Heart right ventricle (tissue), 16 donors: ENCODE measurements around the gene MED29. TPM values are rescaled to one million over a fixed set of nuclear protein-coding genes. Genes with fewer than 3 reads are reported as not detected.

Source experiments
- ATAC-seq, 8 donors: fragments of 200-7000 bp; cut with Tn5 transposase; one replicate each; pipeline ENCODE4 v1.9.1; 2020; ENCODE audit warnings: mild to moderate bottlenecking in 8 of 8, moderate library complexity in 8 of 8, moderate number of reproducible peaks in 1 of 8
- DNase-seq, 2 donors: peaks; one replicate each; pipeline ENCODE4 v3.0.0-alpha.2; 2020
- H3K27ac ChIP-seq, 10 donors: fragments of 200-600 bp; sonication (generic) in 2 of 10; one replicate each; pipeline versions ENCODE4 v1.5.0 to v1.8.0; 2020 to 2022; ENCODE audit warnings: mild to moderate bottlenecking in 3 of 10
- H3K27me3 ChIP-seq, 7 donors: fragments of 200-600 bp; one replicate each; pipeline ENCODE4 v1.8.0; 2021 to 2022; ENCODE audit warnings: mild to moderate bottlenecking in 2 of 7
- H3K36me3 ChIP-seq, 9 donors: fragments of 200-600 bp; sonication (generic) in 1 of 9; one replicate each; pipeline versions ENCODE4 v1.5.0 to v1.8.0; 2020 to 2022; ENCODE audit warnings: mild to moderate bottlenecking in 2 of 9
- H3K4me1 ChIP-seq, 9 donors: fragments of 200-600 bp; sonication (generic) in 1 of 9; one replicate each; pipeline versions ENCODE4 v1.5.0 to v1.8.0; 2020 to 2022; ENCODE audit warnings: mild to moderate bottlenecking in 4 of 9
- H3K4me3 ChIP-seq, 10 donors: fragments of 200-600 bp; sonication (generic) in 2 of 10; one replicate each; pipeline versions ENCODE4 v1.5.0 to v1.8.0; 2020 to 2022; ENCODE audit warnings: mild to moderate bottlenecking in 7 of 10, moderate library complexity in 2 of 10
- H3K9me3 ChIP-seq, 11 donors: fragments of 200-600 bp in 10 of 11; sonication (generic) in 2 of 11; one replicate each; pipeline versions ENCODE4 v1.5.0 to v1.8.0; 2013 to 2022; ENCODE audit warnings: mild to moderate bottlenecking in 2 of 11, control low read depth in 1 of 11, moderate library complexity in 1 of 11
- CTCF ChIP-seq, 9 donors: fragments of 200-600 bp; sonication (generic) in 2 of 9; IDR thresholded peaks; one replicate each; pipeline versions ENCODE4 v1.5.0 to v1.8.0; 2021 to 2022; ENCODE audit warnings: antibody characterized with exemption in 9 of 9, mild to moderate bottlenecking in 5 of 9, moderate library complexity in 1 of 9
- WGBS, 2 donors: extraction: QIAGEN DNeasy Blood & Tissue Kit; methylation state at CpG; one replicate each; pipeline ENCODE4 v1.1.7; 2013; ENCODE audit warnings: inconsistent platforms in 1 of 2; 5-methylcytosine and 5-hydroxymethylcytosine counted together
- intact Hi-C, 10 donors: fragments of 100-400 bp; cut with DNase I; formaldehyde crosslinking; loops; one replicate each; pipeline versions ENCODE4 v1.11.1 to v1.14.2; 2022
- polyA plus RNA-seq, 2 donors: library from polyadenylated mRNA; stranded (reverse); fragments of 200-250 nt; gene quantifications; one replicate each; pipeline ENCODE4 v1.2.3, GENCODE V29; 2013
- total RNA-seq, 10 donors: library from RNA; stranded (reverse); fragmentation: NEBNext Ultra II Directional in 3 of 10; extraction: Animal tissue kit (Norgen Biotek cat#: 25700) in 3 of 10; gene quantifications; one replicate each; pipeline versions ENCODE4 v1.2.1 to v1.2.4, GENCODE V29; 2021 to 2023
- donor health status: Arrhythmogenic right ventricular cardiomyopathy.
- donor health status: ischemic (EF 13 %, LVEDD 7.1; RV severe dilation, severe dysfunction).
- donor health status: healthy with polysubstance abuse.
- donor health status: DM: no; HTN: yes; CAD: no.
- donor health status: DM: no; HTN: no; CAD: no.
- donor health status: ischemic (EF 25% LVEDD 6.9; RV normal size, moderate dysfunction).
- donor health status: ischemic (EF 25% LVEDD 5.7; RV mildly dilated, moderate dysfunction).
- donor health status: healthy.
- donor health status: DM: yes; HTN: yes; CAD: no.
- donor health status: Ischemic cardiomyopathy.
- donor health status: ischemic (EF 35%, LVEDD 5.7; RV mildly dilated, moderate dysfunction).
- donor health status: nonischemic (EF 11% LVEDD 7.7; RV severe dilation, severe dysfunction).
- donor health status: DM: yes; HTN: yes; CAD: no.
- donor health status: PGD.
- donor health status: ischemic (EF 29% LVEDD 5.4; RV normal size, mild dysfunction).
- donor health status: nonischemic (EF 23%, LVEDD 6.1; RV moderate dilation, normal function).

Gene MED29
- total and polyA plus RNA-seq, 12 donors: 16.2 to 32.3 (median 27.1) TPM

DNA sequence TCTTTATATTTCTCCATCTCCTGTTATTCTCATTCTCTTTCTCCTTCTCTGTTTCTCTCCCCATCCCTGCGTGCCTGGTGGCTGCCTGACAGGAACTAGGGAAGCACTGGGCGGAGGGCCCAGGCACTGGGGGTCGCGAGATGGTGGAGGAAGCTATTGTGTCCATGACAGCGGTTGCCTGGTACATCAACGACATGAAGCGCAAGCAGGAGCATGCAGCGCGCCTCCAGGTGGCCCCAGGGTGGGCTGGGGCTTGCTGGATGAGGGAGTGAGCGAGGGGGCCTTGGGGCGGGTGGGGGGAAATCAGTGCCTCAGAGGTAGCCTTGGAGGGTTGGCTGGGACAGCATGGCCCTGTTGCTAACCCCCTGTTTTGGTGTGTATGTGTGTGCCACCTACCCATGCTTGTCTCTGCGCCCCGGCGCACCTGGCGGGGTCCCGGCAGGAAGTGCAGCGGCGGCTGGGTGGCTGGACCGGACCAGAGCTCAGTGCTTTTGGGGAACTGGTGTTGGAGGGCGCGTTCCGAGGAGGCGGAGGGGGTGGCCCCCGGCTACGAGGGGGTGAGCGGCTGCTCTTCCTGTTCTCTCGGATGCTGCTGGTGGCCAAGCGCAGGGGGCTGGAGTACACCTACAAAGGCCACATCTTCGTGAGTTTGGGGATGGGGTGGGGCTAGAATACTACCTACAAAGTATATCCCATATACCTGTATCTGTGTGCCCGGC, 26.4 kb downstream of the MED29 start:
- H3K27ac ChIP-seq: no peak overlapping the region
- peaks cover 0 to 75% (median 0%) of the 10 kb centered on the region in 9 donors for H3K36me3 ChIP-seq
- 90 to 91% methylated on average over 30 of the region's 30 CpGs for WGBS, 2 donors
- intact Hi-C loops: loop anchor here in 2 of 10 donors (10.0 kb wide), 2 partner anchors 117 to 293 kb away; partner anchors contain the start of genes EID2B (in 1 of the 2) and PAK4 (in 1 of the 2)
- TF ChIP-seq CTCF (IDR thresholded peaks at IDR 0.05): no peak
- no peak overlapping the region for H3K4me3 ChIP-seq
- DNase-seq (no peak), ATAC-seq (no peak)
- H3K4me1 ChIP-seq: peaks cover 0 to 38% (median 18%) of the 10 kb centered on the region in 9 donors
- no peaks in the 10 kb centered on the region for H3K9me3 ChIP-seq
- H3K27me3 ChIP-seq: no peaks in the 10 kb centered on the region

DNA sequence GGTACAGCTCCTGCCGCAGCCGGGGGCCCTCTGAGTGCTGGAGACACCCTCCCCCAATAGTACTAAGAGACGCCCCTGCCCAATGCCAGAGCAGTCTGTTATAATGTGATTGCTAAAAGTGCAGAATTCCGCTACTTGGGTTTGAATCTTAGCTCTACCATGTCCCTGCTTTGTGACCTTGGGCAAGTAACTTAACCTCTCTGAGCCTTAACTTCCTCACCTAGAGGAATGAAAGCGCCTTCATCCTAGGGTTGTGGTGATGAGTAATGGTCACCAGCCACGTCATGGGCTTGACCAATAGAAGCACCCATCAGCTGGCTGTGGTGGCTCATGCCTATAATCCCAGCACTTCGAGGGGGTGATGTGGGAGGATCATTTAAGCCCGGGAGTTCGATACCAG, 27.8 kb downstream of the MED29 start:
- TF ChIP-seq CTCF (IDR thresholded peaks at IDR 0.05): no peak
- peaks cover 0 to 34% (median 15%) of the 10 kb centered on the region in 9 donors for H3K4me1 ChIP-seq
- H3K4me3 ChIP-seq: no peak overlapping the region
- H3K27me3 ChIP-seq: no peaks in the 10 kb centered on the region
- no peak for ATAC-seq
- 80 to 88% methylated on average over 9 of the region's 9 CpGs for WGBS, 2 donors
- intact Hi-C loops: loop anchor here in 2 of 10 donors (10.0 kb wide), 2 partner anchors 116 to 294 kb away; partner anchors contain the start of genes EID2B (in 1 of the 2) and PAK4 (in 1 of the 2)
- no peak overlapping the region for H3K27ac ChIP-seq
- no peak for DNase-seq
- peaks cover 0 to 89% (median 0%) of the 10 kb centered on the region in 9 donors for H3K36me3 ChIP-seq
- H3K9me3 ChIP-seq: no peaks in the 10 kb centered on the region

DNA sequence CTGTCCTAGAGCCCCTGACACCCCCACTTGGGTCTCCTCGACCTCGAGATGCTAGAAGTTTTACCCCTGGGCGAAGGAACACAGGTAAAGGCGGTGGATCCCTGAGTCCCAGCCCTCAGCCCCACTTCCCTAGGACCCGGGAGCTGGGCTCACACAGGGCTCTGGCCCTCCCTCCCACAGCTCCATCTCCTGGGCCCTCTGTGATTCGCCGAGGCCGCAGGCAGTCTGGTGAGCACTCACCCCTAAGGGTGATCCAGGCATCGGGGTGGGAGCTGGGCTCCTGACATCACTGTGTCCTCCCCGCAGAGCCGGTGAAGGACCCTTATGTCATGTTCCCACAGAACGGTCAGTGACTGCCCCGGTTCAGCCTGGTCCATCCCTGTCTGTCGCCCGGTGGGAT, 29.6 kb downstream of the MED29 start:
- peaks cover 0 to 98% (median 0%) of the 10 kb centered on the region in 9 donors for H3K36me3 ChIP-seq

DNA sequence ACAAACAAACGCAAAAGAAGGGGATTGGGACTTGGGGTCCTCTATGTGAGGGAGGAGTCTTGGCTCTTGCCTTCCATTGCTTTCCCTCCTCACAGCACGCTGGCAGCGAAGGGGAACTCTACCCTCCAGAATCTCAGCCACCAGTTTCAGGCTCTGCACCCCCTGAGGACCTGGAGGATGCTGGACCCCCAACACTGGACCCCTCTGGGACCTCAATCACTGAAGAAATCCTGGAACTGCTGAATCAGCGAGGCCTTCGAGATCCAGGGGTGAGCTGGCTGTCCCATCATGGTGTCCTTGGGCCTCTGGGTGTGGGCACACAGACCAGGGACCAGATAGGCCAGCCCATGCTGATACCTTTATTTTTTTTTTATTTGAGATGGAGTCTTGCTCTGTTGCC, 30.8 kb downstream of the MED29 start:
- H3K36me3 ChIP-seq: peaks cover 0 to 86% (median 0%) of the 10 kb centered on the region in 9 donors
- peaks cover 0 to 4% (median 0%) of the 10 kb centered on the region in 9 donors for H3K4me1 ChIP-seq
- intact Hi-C loops: no loop called here
- WGBS, 2 donors: 88 to 98% methylated on average over 5 of the region's 5 CpGs
- ATAC-seq (no peak), DNase-seq (no peak)
- H3K9me3 ChIP-seq: no peaks in the 10 kb centered on the region
- TF ChIP-seq CTCF (IDR thresholded peaks at IDR 0.05): no peak
- no peak overlapping the region for H3K4me3 ChIP-seq
- H3K27me3 ChIP-seq: no peaks in the 10 kb centered on the region
- H3K27ac ChIP-seq: no peak overlapping the region

More for the DNA sequence above, 29.6 kb downstream of the MED29 start:
- Histone ChIP-seq H3K4me1 (peaks cover 0 to 16% (median 3%) of the 10 kb centered on the region in 9 donors), H3K27me3 (no peaks in the 10 kb centered on the region), H3K4me3 (no peak overlapping the region), H3K9me3 (no peaks in the 10 kb centered on the region), H3K27ac (no peak overlapping the region)
- TF ChIP-seq CTCF (IDR thresholded peaks at IDR 0.05): no peak
- intact Hi-C loops: no loop called here
- ATAC-seq (no peak), DNase-seq (no peak)
- WGBS, 2 donors: 92 to 93% methylated on average over 15 of the region's 15 CpGs
